HepG2 (cell line): ENCODE measurements around the gene PTPN14. TPM values are rescaled to one million over a fixed set of nuclear protein-coding genes. Genes with fewer than 3 reads are reported as not detected.

Source experiments
- AHDC1 ChIP-seq: sonication (generic); formaldehyde crosslinking; IDR thresholded peaks from 2 replicates; pipeline ENCODE4 v1.5.1; 2020; ENCODE audit warnings: mild to moderate bottlenecking, missing genetic modification reagents, borderline replicate concordance
- ARID4A ChIP-seq: sonication (generic); formaldehyde crosslinking; IDR thresholded peaks from 2 replicates; pipeline ENCODE4 v1.5.0; 2020; ENCODE audit warnings: mild to moderate bottlenecking, missing genetic modification reagents, borderline replicate concordance
- ARNTL ChIP-seq: sonication (generic); formaldehyde crosslinking; IDR thresholded peaks from 2 replicates; pipeline ENCODE4 v1.4.0; 2020; ENCODE audit warnings: mild to moderate bottlenecking, missing genetic modification reagents
- ATF3 ChIP-seq: sonication (generic); formaldehyde crosslinking; IDR thresholded peaks from 2 replicates; pipeline ENCODE4 v1.4.0; 2020; ENCODE audit warnings: missing genetic modification reagents
- BCL3 ChIP-seq: sonication (generic); formaldehyde crosslinking; IDR thresholded peaks from 2 replicates; pipeline ENCODE4 v1.5.1; 2020; ENCODE audit warnings: mild to moderate bottlenecking, missing genetic modification reagents, moderate library complexity
- IKZF4 ChIP-seq: sonication (generic); formaldehyde crosslinking; IDR thresholded peaks from 2 replicates; pipeline ENCODE4 v1.5.1; 2020; ENCODE audit warnings: borderline replicate concordance, mild to moderate bottlenecking, low read depth, missing genetic modification reagents; ENCODE audit errors: not compliant biosample characterization
- MAZ ChIP-seq, 2 experiments: sonication (generic) in 1 of 2; formaldehyde crosslinking in 1 of 2; IDR thresholded peaks; 2 replicates each; pipeline versions ENCODE4 v1.5.0 to v1.6.1; 2012 to 2020; ENCODE audit warnings: low read depth in 2 of 2, mild to moderate bottlenecking in 2 of 2, borderline replicate concordance in 1 of 2, improper control_type of control experiment in 1 of 2, low read length in 1 of 2, missing genetic modification reagents in 1 of 2, moderate library complexity in 1 of 2
- NFE2L2 ChIP-seq: fragments of 150-350 bp; IDR thresholded peaks from 2 replicates; pipeline ENCODE4 v1.6.1; 2014; ENCODE audit warnings: low read length
- PATZ1 ChIP-seq: sonication (generic); formaldehyde crosslinking; IDR thresholded peaks from 2 replicates; pipeline ENCODE4 v1.4.0; 2020; ENCODE audit warnings: missing genetic modification reagents
- SKI ChIP-seq: fragments of 450-650 bp; IDR thresholded peaks from one replicate; pipeline ENCODE4 v1.6.1; 2018; ENCODE audit warnings: mild to moderate bottlenecking; ENCODE audit not compliant: partially characterized antibody
- TAF1 ChIP-seq: sonication (generic); formaldehyde crosslinking; IDR thresholded peaks from 2 replicates; pipeline ENCODE4 v1.4.0; 2020; ENCODE audit warnings: missing genetic modification reagents
- polyA plus RNA-seq, 8 experiments: library from polyadenylated mRNA; depleted of rRNA in 3 of 8; stranded (reverse) in 7 of 8; unstranded in 1 of 8; fragments of >200 nt; fragmentation: Illumina TruSeq in 4 of 8; extraction: Trizol in 4 of 8; gene quantifications; 2 replicates each; pipeline versions ENCODE4 v1.2.1 to v1.2.3, GENCODE V29; 2011 to 2016; ENCODE audit warnings: low read depth in 4 of 8, missing spikeins in 1 of 8, mixed read lengths in 1 of 8; ENCODE audit not compliant: insufficient read depth in 1 of 8
- total RNA-seq, 5 experiments: library from RNA; depleted of rRNA; stranded (reverse); fragments of >200 nt; fragmentation: Illumina TruSeq; extraction: Trizol; gene quantifications; 2 replicates each; pipeline ENCODE4 v1.2.3, GENCODE V29; 2016; ENCODE audit warnings: low read depth in 1 of 5

PTPN14 gene
- total and polyA plus RNA-seq, 2 of the 13 experiments (the other 11 are each of a cell fraction or from before 2014, with no cell fraction given), result 3.9 to 4.7 TPM

- TF ChIP-seq BCL3 (CRISPR knock-in tag) (no peak), AHDC1 (CRISPR knock-in tag) (0 out of 2 replicates have a peak, but pooled peaks have one; percentile 33), ARNTL (no peak), IKZF4 (CRISPR knock-in tag) (peak; percentile 30), ARID4A (peak; percentile 44; the same call in 1 of the 2 replicates), TAF1 (CRISPR knock-in tag) (peak; percentile 69), SKI (peak; percentile 36), PATZ1 (CRISPR knock-in tag) (peak; percentile 67), MAZ (IDR thresholded peaks at IDR 0.05; ENCODE audit: borderline replicate concordance, low read depth, low read length) (peak; percentile 75; the same call in 1 of the 2 replicates), MAZ (CRISPR knock-in tag; IDR thresholded peaks at IDR 0.05; ENCODE audit: low read depth) (peak; percentile 71), NFE2L2 (no peak), ATF3 (CRISPR knock-in tag) (0 out of 2 replicates have a peak, but pooled peaks have one; percentile 50)
Measured at GRCh38 chr1:214551436-214552173, at the start of gene PTPN14 (continued).
